HG03108 (cell line): ENCODE results near the gene IGSF9.
"Not testable (repeated sequence)": the region's sequence is repeated elsewhere in the genome, so short reads cannot be mapped to it uniquely, and the experiment has no call there.

Experiments used
- ATAC-seq: cut with Tn5 transposase; IDR thresholded peaks from one replicate; pipeline ENCODE4 v1.9.1; 2021; ENCODE audit warnings: moderate library complexity; ENCODE audit not compliant: unreplicated experiment

IGSF9 gene

DNA sequence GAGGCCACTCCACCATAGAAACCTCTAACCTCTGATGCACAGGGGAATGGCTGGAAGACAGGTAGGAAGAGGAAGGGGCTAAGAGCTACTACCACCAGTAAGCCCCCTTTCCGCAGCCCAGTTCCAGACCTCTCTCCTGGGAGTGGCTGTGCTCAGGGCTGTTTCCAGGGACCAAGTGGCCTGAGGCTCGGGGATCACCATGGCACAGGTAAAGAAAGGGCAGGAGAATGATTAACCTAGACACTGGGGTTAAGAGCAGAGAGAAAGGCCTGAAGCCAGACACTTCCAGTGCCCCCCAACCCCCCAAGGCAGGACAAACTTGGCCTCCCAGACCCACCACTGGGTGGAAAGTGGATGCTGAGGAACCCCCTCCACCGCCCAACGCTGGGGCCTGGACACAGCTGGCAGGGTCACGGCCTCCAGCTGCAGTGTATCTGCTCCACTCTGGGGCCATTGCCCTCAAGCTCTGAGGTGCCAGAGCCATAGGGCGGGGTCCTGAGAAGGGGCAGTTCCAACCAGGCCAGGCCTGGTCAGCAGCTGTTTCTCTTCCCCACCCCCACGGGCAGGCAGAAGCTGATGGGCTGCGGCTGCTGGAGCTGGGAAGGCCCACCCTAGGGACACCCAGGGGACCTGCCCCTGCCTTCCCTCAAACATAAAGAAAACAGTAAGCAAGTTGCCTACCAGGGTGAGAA lies 22.8 kb downstream of the IGSF9 start:
- ATAC-seq = no peak

DNA sequence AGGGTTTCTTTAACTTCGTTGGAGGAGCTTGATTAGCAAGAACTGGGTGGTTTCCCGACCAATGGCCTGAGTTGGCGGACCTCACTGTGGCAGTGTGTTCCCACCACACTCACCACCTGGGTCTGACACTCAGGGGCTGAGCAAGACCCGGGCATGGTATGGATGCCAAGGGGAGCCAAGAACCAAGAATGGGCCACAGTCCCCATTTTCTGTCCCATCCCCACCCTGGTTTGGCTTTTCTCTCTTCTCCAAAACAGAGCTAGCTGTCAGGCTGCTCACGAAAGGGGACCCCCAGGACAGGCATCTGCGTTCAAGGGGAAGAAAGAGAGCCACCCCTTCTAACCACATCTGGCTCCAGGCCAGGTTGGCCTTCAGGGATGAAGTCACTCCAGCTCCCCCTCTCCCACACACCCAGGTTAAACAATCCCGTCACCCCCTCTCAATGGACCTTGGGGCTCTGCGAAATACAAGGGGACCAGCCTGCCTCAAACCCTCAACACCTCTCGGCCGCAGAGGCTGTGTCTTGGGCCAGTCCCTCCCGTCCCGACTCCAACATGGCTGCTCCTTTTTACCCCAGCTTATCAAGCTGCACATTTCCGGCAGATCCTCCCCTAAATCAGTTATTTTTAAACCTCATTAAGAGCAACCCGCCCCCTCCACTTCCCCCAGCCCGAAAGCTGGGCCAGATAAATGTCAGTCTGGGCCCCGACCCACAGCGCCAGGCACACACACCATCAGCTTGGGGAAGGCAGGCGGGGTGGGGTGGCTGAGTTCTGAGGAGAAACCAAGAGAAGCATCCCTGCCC lies 23.5 kb downstream of the IGSF9 start:
- no peak for ATAC-seq

DNA sequence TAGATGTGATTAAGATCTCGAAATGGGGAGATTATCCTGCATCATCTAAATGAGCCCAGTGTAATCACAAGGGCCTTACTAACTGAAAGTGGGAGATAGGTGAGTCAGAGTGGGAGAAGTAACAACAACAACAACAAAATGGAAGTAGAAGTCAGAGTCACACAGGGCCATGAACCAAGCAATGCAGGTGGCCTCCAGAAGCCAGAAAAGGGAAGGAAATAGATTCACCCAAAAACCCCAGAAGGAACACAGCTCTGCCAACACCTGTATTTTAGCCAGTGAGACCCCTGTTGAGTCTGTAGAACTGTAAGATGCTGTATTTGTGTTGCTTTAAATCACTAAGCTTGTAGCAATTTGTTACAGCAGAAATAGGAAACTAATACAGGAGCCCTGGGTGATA lies 24.2 kb downstream of the IGSF9 start:
- no peak for ATAC-seq

DNA sequence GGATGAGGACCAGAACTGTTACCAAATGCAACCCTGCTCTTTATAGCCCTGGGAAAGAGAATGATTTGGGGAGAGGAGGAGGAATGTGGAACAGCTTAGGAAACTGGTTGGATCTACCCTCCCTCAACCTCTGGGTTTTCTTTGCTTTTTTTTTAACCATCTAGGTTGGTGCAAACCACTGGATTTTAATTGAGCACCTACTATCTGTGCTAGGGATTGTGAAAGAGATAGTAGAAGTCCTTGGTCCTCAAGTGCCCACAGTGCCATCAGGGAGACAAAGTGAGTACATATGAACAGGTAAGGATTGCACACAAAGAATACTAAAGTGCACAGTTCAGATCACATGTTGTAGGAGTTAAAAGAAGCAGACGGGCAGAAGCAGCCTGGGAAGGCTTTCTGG lies 24.8 kb downstream of the IGSF9 start:
- ATAC-seq = no peak

DNA sequence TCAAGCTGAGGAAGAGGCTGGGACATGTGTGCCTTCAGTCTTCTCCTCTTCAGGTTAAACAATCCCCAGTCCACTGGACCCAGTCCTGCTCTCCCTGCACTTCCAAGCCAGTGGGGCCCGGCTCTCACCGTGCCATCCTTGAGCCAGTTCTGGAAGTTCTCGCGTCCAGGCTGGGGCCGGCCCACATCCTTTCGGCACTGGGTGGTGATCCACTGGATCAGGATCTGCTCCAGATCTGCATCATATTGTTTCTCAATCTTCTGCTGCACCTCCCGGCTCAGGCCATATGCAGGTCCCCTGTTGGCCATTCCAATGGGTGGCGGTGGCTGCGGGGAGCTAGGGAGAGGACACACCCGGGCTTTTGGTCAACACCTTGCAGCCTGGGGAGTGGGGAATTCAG lies 25.2 kb downstream of the IGSF9 start:
- ATAC-seq = no peak

DNA sequence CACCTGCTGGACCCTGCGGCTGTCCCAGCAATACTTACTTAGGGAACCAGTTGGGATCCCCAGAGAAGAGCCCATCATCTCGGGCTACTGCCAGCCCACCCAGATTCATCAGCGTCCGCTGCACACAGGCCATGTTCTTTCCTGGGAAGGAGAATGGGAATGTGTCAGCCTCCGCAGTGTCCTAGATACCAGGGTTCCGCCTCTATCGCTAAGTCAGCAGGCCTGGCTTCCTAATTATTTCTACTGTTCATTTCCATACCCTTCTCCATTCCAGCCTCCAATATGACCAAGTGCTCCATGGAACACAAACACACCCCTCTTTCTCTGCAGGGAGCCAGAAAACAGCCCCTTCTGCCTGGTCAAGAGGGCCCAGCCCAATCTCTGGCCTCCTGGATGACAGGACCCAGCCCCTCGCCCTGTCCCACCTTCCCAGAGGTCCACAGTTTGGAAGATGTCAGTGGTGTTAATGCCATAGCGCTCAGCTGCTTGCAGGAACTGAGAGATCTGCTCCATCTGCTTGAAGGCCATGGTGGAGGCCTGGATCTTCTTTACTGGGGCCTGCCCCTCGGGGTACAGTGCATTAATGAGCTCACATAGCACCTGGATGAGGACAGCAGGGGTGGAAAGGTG lies 26.1 kb downstream of the IGSF9 start:
- no peak for ATAC-seq

DNA sequence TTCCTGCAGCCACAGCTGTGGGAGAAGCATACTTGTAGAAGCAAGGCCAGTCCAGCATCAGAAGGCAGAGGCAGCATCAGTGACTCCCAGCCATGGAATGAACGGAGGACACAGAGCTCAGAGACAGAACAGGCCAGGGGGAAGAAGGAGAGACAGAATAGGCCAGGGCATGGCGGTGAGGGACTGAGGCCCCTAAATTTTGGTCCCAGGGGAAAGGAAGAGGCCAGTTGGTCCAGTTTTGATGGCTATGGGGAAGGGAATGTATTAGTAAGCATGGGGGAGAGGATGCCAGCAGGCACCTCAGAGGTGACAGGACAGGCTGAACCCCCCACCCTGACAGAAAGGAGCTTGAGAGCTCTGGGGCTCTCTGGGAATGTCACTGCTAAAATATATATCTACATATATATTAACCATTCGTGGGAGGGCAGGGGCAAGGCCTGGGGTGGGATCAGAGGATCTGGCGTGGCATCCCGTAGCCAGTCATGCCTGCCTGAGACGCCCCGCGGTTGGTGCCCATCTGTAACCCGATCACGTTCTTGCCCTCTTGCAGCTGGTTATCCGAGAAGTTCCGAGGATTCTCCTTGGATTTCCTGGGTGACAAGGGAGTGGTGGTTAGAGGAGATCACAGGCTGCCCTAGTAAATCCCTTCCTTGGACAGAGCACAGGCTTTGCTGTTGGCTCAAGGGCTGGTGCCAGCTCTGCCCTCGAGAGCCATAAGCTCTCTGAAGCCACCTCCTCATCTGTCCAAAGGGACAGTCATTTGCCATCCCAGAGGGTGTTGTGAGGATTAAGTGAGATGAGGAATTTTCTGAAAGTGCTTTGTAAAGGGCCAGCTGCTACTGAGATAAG lies 26.8 kb downstream of the IGSF9 start:
- no peak for ATAC-seq

DNA sequence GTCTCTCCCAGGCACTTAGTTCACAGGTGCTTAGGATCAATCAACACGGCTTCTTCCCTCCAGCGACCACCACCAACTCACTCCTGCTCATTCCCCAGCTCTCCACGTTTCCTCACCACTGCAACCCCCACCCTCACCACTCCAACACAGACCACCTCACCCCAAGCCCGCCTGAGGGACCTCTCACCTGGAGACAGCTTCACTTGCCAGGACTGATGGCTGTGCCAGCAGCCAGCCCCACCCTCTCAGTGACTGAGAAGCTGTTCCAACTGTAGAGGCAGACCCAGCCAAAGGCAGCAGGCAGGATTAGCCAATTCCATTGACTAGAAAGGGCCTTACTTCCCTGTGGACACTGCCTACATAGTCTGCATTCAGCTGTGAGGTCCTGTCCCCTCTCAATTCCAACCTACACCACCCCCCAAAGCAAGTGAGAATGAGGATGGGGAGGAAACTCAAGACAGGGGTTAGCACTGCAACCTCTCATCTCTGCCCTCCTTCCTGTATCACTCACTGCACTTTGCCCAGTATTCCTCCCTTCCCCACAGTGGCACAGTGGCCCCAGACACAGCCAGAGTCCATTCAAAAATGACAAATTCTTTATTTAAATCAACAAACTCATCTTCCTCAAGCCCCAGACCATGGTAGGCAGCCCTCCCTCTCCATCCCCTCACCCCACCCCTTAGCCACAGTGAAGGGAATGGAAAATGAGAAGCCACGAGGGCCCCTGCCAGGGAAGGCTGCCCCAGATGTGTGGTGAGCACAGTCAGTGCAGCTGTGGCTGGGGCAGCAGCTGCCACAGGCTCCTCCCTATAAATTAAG lies 27.7 kb downstream of the IGSF9 start:
- ATAC-seq = no peak

DNA sequence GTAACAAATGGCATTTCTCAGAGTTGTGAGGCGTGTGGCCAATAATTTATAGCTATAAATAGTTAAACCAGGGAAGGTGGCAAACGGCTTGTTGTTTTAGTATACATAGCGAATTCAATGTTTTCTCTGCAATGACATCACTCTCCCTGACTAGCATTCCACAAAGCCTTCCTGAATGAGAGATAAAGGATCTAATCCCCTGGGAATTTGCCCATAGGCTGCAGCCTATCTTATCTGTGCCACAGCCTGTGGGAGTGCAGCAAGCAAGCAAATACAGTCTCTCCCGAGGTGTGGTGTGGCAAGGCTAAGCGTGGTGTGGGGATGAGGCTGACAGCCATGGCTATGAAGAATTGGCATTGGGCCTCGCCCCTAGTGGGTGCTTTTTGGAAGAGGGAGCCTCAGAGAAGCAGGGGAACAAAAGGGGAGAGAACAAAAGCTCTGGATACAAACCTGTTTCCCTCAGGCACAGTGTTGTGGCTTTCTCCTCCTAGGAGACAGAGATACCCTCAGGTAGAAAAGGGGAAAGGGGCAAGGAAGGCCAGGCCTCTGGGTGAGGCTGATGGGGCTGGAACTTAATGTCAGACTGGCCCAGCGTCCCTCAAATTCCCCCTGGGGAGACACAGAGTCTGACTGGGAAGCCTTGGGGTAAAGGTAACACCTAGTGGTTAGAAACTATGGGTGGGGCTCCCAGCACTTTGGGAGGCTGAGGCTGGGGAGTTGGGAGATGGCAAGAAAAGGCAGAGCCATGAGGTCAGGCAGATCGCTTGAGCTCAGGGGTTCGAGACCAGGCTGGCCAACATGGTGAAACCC lies 29.0 kb downstream of the IGSF9 start:
- no peak for ATAC-seq

DNA sequence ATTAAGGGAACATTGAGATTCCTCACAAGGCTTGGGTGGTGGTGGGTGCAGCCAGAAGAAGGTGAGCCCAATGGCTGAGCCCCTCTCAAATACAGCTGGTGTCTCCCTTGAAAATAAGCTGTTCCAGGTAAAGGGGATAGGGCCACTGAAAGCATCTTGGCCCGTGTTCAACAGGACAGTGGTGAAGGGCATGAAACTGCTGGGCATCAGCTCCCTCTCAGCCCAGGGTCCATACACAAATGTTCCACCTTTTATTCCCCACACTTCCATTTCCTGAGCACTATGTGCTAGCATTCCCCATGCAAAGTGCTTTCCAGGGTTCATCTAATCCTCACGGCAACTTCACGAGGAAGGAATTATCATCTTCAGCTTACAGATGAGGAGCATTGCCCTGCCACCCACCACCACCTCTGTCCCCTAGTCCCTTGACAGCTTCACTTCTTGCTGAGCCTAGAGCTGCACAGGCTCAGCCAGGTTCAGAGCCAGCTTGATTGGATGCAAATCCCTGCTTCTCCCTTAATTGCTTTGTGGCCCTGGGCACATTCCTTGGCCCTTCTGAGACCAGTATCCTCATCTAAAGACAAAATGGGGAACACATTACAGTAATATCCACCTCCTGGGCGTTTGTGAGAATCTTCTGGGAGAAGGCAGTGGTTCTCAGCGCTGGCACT lies 29.7 kb downstream of the IGSF9 start:
- ATAC-seq = no peak

DNA sequence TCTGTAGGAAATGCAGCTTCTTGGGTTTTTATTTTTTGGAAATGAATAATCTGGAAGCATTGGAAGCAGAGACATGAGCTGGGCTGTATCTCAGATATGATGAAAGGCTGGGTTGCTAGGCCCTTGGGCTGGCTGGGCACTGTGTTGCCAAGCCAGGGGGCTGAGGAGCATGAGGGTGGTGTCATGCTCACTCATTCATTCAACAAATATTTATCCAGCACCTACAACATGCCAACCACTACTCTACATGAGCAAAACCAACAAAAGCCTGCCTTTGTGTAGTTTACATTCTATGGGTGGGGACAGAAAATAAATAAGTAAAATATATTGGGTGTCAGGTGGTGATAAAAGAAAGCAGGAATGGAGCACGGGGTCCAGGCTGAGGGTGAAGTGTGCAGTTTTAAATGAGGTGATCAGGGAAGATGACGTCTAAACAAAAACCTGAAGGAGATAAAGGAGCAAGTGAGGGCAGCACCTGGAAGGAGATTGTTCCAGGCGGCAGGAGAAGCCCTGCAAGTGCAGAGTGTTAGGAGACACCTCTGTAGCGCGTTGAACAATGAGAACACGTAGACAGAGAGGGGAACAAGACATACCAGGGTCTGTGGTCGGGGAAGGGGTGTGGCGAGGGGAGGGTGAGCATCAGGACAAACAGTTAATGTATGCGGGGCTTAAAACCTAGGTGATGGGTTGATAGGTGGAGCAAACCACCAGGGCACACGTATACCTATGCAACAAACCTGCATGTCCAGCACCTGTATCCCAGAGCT lies 31.0 kb downstream of the IGSF9 start:
- ATAC-seq = no peak

DNA sequence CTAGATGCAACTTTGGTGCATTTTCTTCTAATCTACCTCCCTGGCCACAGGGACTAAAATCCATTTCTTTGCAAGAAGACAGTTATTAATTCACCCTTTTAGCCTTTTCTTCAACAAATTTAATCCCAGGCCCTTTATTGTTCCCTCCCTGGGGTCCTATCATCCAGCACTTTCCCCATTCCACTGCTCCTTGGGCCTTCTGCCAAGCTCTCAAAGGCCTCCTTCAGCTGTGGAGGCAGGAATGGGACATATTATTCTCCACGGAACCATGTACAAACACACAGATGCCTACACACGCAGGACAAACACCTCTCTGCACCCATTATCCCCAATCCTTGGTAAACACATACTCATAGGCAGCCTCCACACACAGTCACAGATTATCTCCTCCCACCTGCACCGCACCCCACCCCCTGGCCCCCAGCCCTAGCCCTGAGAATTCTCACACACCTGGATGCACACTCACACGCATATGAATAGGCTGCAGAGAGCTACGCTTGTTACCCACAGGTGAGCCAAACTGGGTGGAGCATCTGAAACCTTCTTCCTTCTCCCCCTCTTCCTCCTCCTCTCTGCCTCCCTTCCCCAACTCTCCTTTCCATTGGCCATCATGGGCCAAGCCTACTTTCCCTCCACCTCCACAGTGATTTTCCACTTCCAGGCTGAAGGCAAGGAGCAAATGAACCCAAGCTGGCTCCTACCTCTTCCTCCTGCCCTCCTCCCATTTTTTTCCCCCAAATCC lies 31.8 kb downstream of the IGSF9 start:
- ATAC-seq = no peak

DNA sequence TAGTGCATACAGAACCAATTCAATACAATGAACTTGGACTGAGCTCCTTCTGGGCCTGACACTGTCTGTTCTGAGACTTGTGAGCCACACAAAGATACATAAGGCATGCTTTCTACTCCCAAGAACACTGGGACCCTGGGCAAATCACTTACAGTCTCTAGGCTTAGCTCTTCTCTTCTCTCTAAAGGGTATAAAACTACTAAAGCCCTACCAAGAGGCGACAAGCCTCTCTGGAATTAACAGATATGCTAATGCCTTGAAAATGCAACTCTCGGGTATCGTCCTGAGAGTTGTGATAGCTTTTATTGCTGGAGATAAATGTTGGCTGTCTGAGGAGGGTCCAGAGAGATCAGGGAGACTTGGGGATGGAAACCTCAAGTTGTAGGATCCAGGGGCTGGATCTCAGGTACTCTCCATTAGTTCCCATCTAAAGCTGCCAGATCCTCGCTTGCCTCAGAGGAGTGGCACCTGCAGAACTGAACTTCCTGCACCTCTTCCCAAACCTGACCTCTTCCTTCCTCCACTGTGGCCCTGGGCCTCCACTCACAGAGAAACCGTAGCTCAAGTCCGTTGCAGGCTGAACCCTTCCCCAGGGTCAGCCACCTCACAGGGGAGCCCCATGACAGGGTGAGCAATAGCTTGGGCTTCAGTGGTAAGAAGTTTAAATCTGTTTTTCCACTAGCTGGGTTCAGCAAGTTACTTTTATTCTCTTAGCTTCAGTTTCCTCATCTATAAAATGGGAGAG lies 33.9 kb downstream of the IGSF9 start:
- no peak for ATAC-seq

DNA sequence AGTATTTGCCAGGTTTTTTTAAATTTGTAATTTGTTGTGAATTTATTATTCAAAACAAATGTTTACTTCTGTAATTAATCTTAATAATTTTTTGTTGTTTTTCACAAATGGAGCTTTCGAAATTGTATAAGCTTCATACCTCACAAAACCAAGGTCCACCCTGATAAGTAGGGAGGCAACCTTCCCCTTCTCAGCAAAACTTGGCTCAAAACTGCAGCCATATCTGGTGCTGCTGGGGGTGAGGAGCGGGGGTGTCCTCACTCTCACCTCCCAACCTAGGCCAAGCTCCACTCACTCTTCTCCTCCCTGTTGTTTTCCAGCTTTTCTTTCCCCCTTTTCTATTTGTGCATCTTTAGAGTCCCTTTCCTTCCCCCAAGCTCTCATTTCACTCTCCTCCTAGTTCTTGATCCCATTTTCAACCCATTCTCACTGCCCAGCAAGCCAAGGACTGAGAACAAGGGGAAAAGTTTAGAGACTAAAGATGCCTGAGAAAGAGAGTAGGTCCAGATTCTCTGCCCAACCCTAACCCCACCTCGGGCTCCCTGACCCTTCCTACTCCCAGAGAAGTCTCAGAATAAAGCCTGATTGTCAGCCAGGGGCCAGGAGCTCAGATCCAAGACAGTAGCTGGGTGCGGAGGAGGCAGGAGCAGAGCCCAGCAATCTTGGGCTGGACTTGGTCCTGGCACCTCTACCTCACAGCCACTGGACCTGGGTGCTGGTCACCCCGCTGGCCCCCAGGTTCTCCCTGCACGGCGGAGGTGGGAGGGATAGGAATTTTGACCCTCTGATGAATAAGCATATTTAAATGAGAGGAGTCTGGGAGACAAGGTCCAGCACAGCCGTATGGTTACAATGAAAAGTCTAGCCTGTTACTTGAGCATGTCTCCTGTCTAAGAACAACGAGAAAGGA lies 37.1 kb downstream of the IGSF9 start:
- ATAC-seq = no peak

DNA sequence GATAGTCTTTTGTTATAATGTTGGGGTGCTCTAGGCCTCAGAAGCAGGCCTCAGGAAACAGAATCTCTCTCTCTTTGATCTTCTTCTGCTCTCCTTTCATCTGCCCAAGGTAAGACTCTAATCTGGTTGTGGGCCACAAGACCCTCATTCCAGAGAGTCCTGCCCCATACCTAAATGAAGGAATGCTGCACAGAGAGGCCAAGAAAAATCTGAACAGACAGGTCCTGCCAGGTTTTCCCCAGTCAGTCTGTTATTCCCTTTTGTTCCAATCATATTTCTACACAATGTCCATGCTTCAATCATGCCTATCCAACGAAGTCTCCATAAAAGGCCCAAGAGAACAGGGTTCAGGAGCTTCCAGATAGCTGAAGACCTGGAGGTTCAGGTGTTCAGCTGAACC lies 38.5 kb downstream of the IGSF9 start:
- ATAC-seq = no peak

DNA sequence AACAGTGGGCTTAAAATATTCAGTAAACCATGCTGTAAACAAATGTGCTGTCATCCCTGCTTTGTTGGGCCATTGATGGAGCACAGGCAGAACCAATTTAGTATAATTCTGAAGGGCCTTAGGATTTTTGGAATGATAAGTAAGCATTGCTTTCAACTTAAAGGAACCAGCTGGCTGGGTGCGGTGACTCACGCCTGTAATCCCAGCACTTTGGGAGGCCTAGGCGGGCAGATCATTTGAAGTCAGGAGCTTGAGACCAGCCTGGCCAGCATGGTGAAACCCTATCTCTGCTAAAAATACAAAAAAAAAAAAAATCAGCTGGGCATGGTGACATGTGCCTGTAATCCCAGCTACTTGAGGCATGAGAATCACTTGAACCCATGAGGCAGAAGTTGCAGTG lies 41.4 kb downstream of the IGSF9 start:
- not testable (repeated sequence) for ATAC-seq
